ENCODE data around the gene HOXD4.

HOXD4 gene

DNA sequence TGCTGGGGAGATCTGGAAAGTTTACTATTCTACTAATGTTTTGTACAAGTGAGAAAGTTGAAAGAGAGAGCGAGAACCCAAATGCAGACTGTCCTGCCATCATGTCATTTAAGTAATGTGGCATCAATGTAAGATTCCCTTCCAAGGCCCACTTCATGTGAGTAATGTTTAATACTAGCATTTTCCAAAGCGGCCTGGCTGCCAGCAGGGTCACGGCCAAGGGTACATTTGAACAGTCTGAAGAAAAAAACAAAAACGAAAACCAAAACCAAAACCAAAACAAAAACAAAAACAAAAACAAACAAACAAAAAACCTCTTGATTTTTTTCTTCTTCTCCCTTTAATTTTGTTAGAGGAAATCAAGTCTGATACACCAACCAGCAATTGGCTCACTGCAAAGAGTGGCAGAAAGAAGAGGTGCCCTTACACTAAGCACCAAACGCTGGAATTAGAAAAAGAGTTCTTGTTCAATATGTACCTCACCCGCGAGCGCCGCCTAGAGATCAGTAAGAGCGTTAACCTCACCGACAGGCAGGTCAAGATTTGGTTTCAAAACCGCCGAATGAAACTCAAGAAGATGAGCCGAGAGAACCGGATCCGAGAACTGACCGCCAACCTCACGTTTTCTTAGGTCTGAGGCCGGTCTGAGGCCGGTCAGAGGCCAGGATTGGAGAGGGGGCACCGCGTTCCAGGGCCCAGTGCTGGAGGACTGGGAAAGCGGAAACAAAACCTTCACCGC, 32.6 kb upstream of the HOXD4 start:
- Mint-ChIP-seq H3K27me3 (peaks cover 97% of the 10 kb centered on the region), H3K4me1 (peaks cover 3% of the 10 kb centered on the region), H3K36me3 (peaks cover 4% of the 10 kb centered on the region), H3K4me3 (no peak overlapping the region), H3K27ac (peak overlapping the region; percentile 22), H3K9me3 (peaks cover 4% of the 10 kb centered on the region)
- CTCF ChIA-PET: interaction anchor here (1.8 kb wide), 1 partner anchor 13 kb away, joined by 5 read pairs; no protein-coding TSS in a partner anchor
- DNase-seq: no peak

DNA sequence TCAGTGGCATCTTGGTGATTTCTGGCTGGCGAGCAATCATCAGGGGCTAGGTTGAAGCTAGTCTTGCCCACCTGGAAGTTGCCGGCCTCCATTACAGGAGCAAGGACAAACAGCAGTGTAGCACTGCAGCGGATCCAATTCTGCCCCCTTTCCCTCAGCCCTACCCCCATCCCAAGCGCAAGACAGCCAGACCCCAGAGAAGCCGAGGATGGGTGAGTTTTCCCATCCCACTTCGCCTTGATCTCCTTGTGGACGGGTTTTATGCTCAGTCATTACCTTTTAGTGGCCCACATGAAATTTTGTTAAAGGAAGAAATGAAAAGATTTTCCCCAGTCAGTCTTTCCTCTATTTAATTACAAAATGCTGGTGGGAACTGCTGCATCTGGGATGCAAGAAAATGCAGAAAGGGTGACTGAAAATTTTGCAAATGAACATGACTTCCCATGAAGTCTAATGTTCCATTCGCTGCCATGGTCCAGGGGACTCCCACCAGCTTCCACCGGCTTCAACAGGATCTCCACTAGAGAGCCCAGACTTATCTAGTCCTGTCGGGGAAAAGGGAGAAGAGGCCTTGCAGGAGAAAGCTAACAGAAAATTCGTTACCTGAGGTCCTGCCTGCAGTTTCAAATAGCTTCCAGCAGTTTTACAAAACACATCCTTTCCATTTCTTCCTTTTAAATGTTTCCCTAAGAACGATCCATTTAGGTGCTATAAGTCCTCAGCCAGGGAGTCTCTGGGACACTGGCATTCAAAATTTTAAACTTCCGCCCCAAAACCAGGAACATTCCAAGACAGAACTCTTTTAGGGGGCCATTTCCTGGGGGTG, 30.8 kb upstream of the HOXD4 start:
- Mint-ChIP-seq H3K27ac (peak overlapping the region; percentile 80), H3K4me3 (no peak overlapping the region), H3K36me3 (peaks cover 7% of the 10 kb centered on the region), H3K27me3 (peaks cover 97% of the 10 kb centered on the region), H3K4me1 (peaks cover 4% of the 10 kb centered on the region), H3K9me3 (peaks cover 4% of the 10 kb centered on the region)
- CTCF ChIA-PET: interaction anchor here (0.7 to 1.9 kb wide), 11 partner anchors 9 to 1029 kb away, joined by 3 to 5 read pairs (median 3); no protein-coding TSS in a partner anchor
- DNase-seq: no peak

GRCh38 chr2:176121190-176122051, 29.9 kb upstream of the HOXD4 start:
- DNase-seq: no peak
- H3K9me3 Mint-ChIP-seq: peaks cover 4% of the 10 kb centered on the region
- H3K4me1 Mint-ChIP-seq: peaks cover 4% of the 10 kb centered on the region
- peak overlapping the region; percentile 80 for H3K27ac Mint-ChIP-seq
- no peak overlapping the region for H3K4me3 Mint-ChIP-seq
- peaks cover 5% of the 10 kb centered on the region for H3K36me3 Mint-ChIP-seq
- CTCF ChIA-PET: interaction anchor here (0.8 to 1.9 kb wide), 9 partner anchors 10 to 1028 kb away, joined by 3 to 5 read pairs (median 3); no protein-coding TSS in a partner anchor
- H3K27me3 Mint-ChIP-seq: peaks cover 96% of the 10 kb centered on the region

GRCh38 chr2:176122052-176122682, 29.2 kb upstream of the HOXD4 start:
- Mint-ChIP-seq H3K9me3 (no peaks in the 10 kb centered on the region), H3K27ac (peak overlapping the region; percentile 73), H3K4me3 (no peak overlapping the region), H3K4me1 (peaks cover 4% of the 10 kb centered on the region), H3K27me3 (peaks cover 96% of the 10 kb centered on the region), H3K36me3 (peaks cover 5% of the 10 kb centered on the region)
- CTCF ChIA-PET: interaction anchor here (0.6 to 1.9 kb wide), 5 partner anchors 9 to 515 kb away, joined by 3 to 5 read pairs (median 3); no protein-coding TSS in a partner anchor
- DNase-seq: no peak

GRCh38 chr2:176122683-176123410, 28.5 kb upstream of the HOXD4 start, which contains the start of gene HOXD9:
Gene HOXD9 (plus strand): TSS chr2:176122719. CDS start chr2:176122769, 50 bp downstream.
- CTCF ChIA-PET: interaction anchor here (0.6 to 1.9 kb wide), 4 partner anchors 9 to 514 kb away, joined by 3 to 5 read pairs (median 3); no protein-coding TSS in a partner anchor

GRCh38 chr2:176123411-176124109, 27.8 kb upstream of the HOXD4 start:
- no peak for DNase-seq
- peaks cover 93% of the 10 kb centered on the region for H3K27me3 Mint-ChIP-seq
- H3K27ac Mint-ChIP-seq: peak overlapping the region; percentile 79
- CTCF ChIA-PET: no interaction called here
- peak overlapping the region; percentile 37 for H3K4me3 Mint-ChIP-seq
- H3K4me1 Mint-ChIP-seq: peaks cover 11% of the 10 kb centered on the region
- H3K36me3 Mint-ChIP-seq: peaks cover 6% of the 10 kb centered on the region
- no peaks in the 10 kb centered on the region for H3K9me3 Mint-ChIP-seq

More at GRCh38 chr2:176122683-176123410, 28.5 kb upstream of the HOXD4 start, which contains the start of gene HOXD9:
- Mint-ChIP-seq H3K4me1 (peaks cover 4% of the 10 kb centered on the region), H3K27me3 (peaks cover 93% of the 10 kb centered on the region), H3K36me3 (peaks cover 5% of the 10 kb centered on the region), H3K27ac (peak within 1 kb of the TSS; percentile 79), H3K9me3 (no peaks in the 10 kb centered on the region), H3K4me3 (peak within 1 kb of the TSS; percentile 37)
- no peak for DNase-seq

DNA sequence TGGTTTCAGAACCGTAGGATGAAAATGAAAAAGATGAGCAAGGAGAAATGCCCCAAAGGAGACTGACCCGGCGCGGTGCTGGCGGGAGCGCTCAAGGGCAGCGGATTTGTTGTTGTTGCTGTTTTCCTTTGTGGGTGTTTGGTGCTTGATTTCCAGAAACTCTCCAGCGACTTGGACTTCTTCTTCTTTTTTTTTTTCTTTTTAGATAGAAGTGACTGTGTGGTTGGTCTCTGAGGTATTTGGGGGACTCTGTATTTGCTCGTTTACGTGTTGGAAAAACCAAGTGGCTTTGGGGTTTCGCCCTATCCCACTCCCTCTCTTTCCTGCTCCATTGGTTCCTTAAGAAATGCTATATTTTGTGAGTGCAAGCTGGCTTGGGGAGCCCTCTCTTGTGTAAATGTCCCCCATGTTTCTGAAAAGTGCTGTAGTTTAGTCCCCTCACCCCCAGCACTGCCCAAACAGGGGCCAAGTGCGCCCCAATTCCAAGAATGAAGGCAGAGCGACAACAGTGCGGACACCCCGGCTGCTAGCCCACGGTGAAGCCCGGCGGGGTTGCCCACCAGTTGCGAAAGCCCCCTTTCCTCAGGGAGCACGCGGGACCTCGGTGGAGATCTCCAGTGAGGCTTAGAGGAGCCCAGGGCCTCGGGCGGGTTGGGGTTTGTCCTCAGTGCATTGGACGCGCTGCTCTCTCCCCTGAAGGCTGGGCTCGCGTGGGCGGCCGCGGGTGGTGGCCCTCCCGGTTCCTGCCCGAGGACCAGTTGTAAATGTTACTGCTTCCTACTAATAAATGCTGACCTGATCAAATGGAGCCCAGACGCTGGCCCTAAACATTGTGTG, 27.0 kb upstream of the HOXD4 start:
- peak overlapping the region; percentile 79 for H3K27ac Mint-ChIP-seq
- peak overlapping the region; percentile 37 for H3K4me3 Mint-ChIP-seq

GRCh38 chr2:176124947-176125771, 26.2 kb upstream of the HOXD4 start:
- no peaks in the 10 kb centered on the region for H3K9me3 Mint-ChIP-seq
- peak overlapping the region; percentile 26 for H3K27ac Mint-ChIP-seq
- CTCF ChIA-PET: interaction anchor here (0.9 to 4.2 kb wide), 5 partner anchors 54 to 1023 kb away, joined by 3 to 25 read pairs (median 3); no protein-coding TSS in a partner anchor
- H3K27me3 Mint-ChIP-seq: peaks cover 95% of the 10 kb centered on the region
- no peak for DNase-seq
- H3K4me3 Mint-ChIP-seq: no peak overlapping the region
- peaks cover 5% of the 10 kb centered on the region for H3K36me3 Mint-ChIP-seq
- H3K4me1 Mint-ChIP-seq: peaks cover 14% of the 10 kb centered on the region

More for the DNA sequence above, 27.0 kb upstream of the HOXD4 start:
- Mint-ChIP-seq H3K36me3 (peaks cover 5% of the 10 kb centered on the region), H3K9me3 (no peaks in the 10 kb centered on the region), H3K4me1 (peaks cover 14% of the 10 kb centered on the region), H3K27me3 (peaks cover 94% of the 10 kb centered on the region)
- no peak for DNase-seq
- CTCF ChIA-PET: no interaction called here

- H3K9me3 Mint-ChIP-seq: no peaks in the 10 kb centered on the region
- CTCF ChIA-PET: interaction anchor here (0.9 to 4.2 kb wide), 6 partner anchors 54 to 1023 kb away, joined by 3 to 25 read pairs (median 3); no protein-coding TSS in a partner anchor
- peaks cover 95% of the 10 kb centered on the region for H3K27me3 Mint-ChIP-seq
- no peak for DNase-seq
- peaks cover 5% of the 10 kb centered on the region for H3K36me3 Mint-ChIP-seq
- no peak overlapping the region for H3K4me3 Mint-ChIP-seq
- H3K4me1 Mint-ChIP-seq: peaks cover 16% of the 10 kb centered on the region
- peak overlapping the region; percentile 26 for H3K27ac Mint-ChIP-seq
Observed at GRCh38 chr2:176125772-176126054, 25.6 kb upstream of the HOXD4 start.

GRCh38 chr2:176126929-176127773, 24.2 kb upstream of the HOXD4 start:
- Mint-ChIP-seq H3K27ac (peak overlapping the region; percentile 82), H3K36me3 (peaks cover 5% of the 10 kb centered on the region)

More at GRCh38 chr2:176126929-176127773, 24.2 kb upstream of the HOXD4 start:
- H3K9me3 Mint-ChIP-seq: no peaks in the 10 kb centered on the region
- CTCF ChIA-PET: interaction anchor here (0.5 to 4.2 kb wide), 32 partner anchors 9 to 1034 kb away, joined by 3 to 25 read pairs (median 4); partner anchors contain the start of gene HOXD4
- peak; percentile 75 for DNase-seq
- H3K27me3 Mint-ChIP-seq: peaks cover 95% of the 10 kb centered on the region
- no peak overlapping the region for H3K4me3 Mint-ChIP-seq
- H3K4me1 Mint-ChIP-seq: peaks cover 25% of the 10 kb centered on the region

Data from activated naive CD4-positive, alpha-beta T cell treated with anti-CD3 and anti-CD28 coated beads, Interleukin-2, amount 10 ng/mL, durations not matched to agents 7 days and 5 days (primary cell).